ENCODE results near the gene VSIG1.

Gene VSIG1

GRCh38 chrX:108044554-108045256, at the start of gene VSIG1:
TSS of gene VSIG1 (plus strand) at chrX:108045065. CDS start at chrX:108045131, 66 bp downstream.
- DNase-seq = no peak

- no peak for DNase-seq
These were observed 48.7 kb upstream of the VSIG1 start for GRCh38 chrX:107996124-107996523.

- no peak for DNase-seq
These were observed 44.1 kb upstream of the VSIG1 start for GRCh38 chrX:108000751-108001150.

- DNase-seq = peak; percentile 43
These were observed 43.5 kb upstream of the VSIG1 start for GRCh38 chrX:108001218-108001814.

GRCh38 chrX:108018656-108019381, 26.0 kb upstream of the VSIG1 start:
- DNase-seq = no peak

- no peak for DNase-seq
These were observed 25.4 kb upstream of the VSIG1 start for GRCh38 chrX:108019382-108019875.

- no peak for DNase-seq
These were observed 24.2 kb upstream of the VSIG1 start for GRCh38 chrX:108020631-108021030.

GRCh38 chrX:108022491-108023089, 22.3 kb upstream of the VSIG1 start:
- DNase-seq = no peak

- DNase-seq = no peak
These were observed 19.5 kb upstream of the VSIG1 start for GRCh38 chrX:108025376-108025775.

- DNase-seq = peak; percentile 43
These were observed 18.8 kb upstream of the VSIG1 start for GRCh38 chrX:108025954-108026600.

- DNase-seq = no peak
These were observed 16.0 kb upstream of the VSIG1 start for GRCh38 chrX:108028854-108029253.

- no peak for DNase-seq
These were observed 14.7 kb upstream of the VSIG1 start for GRCh38 chrX:108029928-108030711.

GRCh38 chrX:108032944-108033343, 11.9 kb upstream of the VSIG1 start:
- no peak for DNase-seq

GRCh38 chrX:108033890-108034289, 11.0 kb upstream of the VSIG1 start:
- no peak for DNase-seq

- DNase-seq = peak; percentile 58
These were observed 10.1 kb upstream of the VSIG1 start for GRCh38 chrX:108034725-108035124.

- no peak for DNase-seq
These were observed 8.4 kb upstream of the VSIG1 start for GRCh38 chrX:108036298-108036973.

GRCh38 chrX:108049649-108050048, 4.8 kb downstream of the VSIG1 start:
- DNase-seq = no peak

GRCh38 chrX:108053218-108053617, 8.4 kb downstream of the VSIG1 start:
- DNase-seq = no peak

- DNase-seq = no peak
These were observed 10.7 kb downstream of the VSIG1 start for GRCh38 chrX:108055546-108055945.

GRCh38 chrX:108059801-108060200, 14.9 kb downstream of the VSIG1 start:
- no peak for DNase-seq

- no peak for DNase-seq
These were observed 19.1 kb downstream of the VSIG1 start for GRCh38 chrX:108064001-108064400.

Data from NCI-H526 treated with DMSO at 0.1 percent for 48 hours (cell line).